DND-41 (cell line): ENCODE results near the gene LOXL3.
A peak's percentile ranks its signal among the peaks of the same experiment; 100 is the strongest.
"Not testable (repeated sequence)": the region's sequence is repeated elsewhere in the genome, so short reads cannot be mapped to it uniquely, and the experiment has no call there.

Experiments
- ATAC-seq: fragments of 200-7000 bp; cut with Tn5 transposase; 3 replicates; pipeline ENCODE4 v1.9.1; 2021; ENCODE audit warnings: low read depth; ENCODE audit not compliant: insufficient read depth
- DNase-seq: peaks from one replicate; pipeline ENCODE4 v3.0.0-alpha.2; 2020
- H2AFZ ChIP-seq: 2 replicates; pipeline ENCODE4 v1.6.0; 2012; ENCODE audit warnings: low read depth, low read length
- H3K27ac ChIP-seq: 2 replicates; pipeline ENCODE4 v1.5.1; 2012; ENCODE audit warnings: low read length, inconsistent platforms
- H3K27me3 ChIP-seq: fragments of 200-600 bp; sonication (generic); 2 replicates; pipeline ENCODE4 v1.6.0; 2012; ENCODE audit warnings: low read length, mild to moderate bottlenecking, inconsistent platforms; ENCODE audit not compliant: insufficient read depth, poor library complexity
- H3K36me3 ChIP-seq: 2 replicates; pipeline ENCODE4 v1.5.1; 2012; ENCODE audit warnings: low read length, inconsistent platforms; ENCODE audit not compliant: insufficient read depth
- H3K4me1 ChIP-seq: 2 replicates; pipeline ENCODE4 v1.5.1; 2012; ENCODE audit warnings: mild to moderate bottlenecking, low read length; ENCODE audit not compliant: insufficient read depth
- H3K4me2 ChIP-seq: 2 replicates; pipeline ENCODE4 v1.6.0; 2012; ENCODE audit warnings: mild to moderate bottlenecking, moderate library complexity, low read length, inconsistent platforms; ENCODE audit not compliant: insufficient read depth
- H3K4me3 ChIP-seq, 2 experiments: fragments of 200-600 bp in 1 of 2; shearing (Covaris generic) in 1 of 2; 2 replicates each; pipeline ENCODE4 v1.5.1; 2012 to 2016; ENCODE audit warnings: inconsistent platforms in 2 of 2, low read length in 2 of 2, mild to moderate bottlenecking in 2 of 2, low read depth in 1 of 2, moderate library complexity in 1 of 2
- H3K79me2 ChIP-seq: 2 replicates; pipeline ENCODE4 v1.6.0; 2012; ENCODE audit warnings: low read length, inconsistent platforms; ENCODE audit not compliant: insufficient read depth
- H3K9ac ChIP-seq: 2 replicates; pipeline ENCODE4 v1.6.0; 2012; ENCODE audit warnings: low read depth, mild to moderate bottlenecking, inconsistent platforms, low read length, moderate library complexity
- H3K9me3 ChIP-seq: 2 replicates; pipeline ENCODE4 v1.5.1; 2012; ENCODE audit warnings: low read length, moderate library complexity, mild to moderate bottlenecking, inconsistent platforms; ENCODE audit not compliant: insufficient read depth, severe bottlenecking
- H4K20me1 ChIP-seq: 2 replicates; pipeline ENCODE4 v1.6.0; 2012; ENCODE audit warnings: low read length; ENCODE audit not compliant: insufficient read depth
- CTCF ChIP-seq: IDR thresholded peaks from 2 replicates; pipeline ENCODE4 v1.5.1; 2012; ENCODE audit warnings: borderline replicate concordance, low read length, moderate library complexity, mild to moderate bottlenecking; ENCODE audit not compliant: poor library complexity, severe bottlenecking; ENCODE audit errors: extremely low read depth
- EZH2 ChIP-seq: IDR thresholded peaks from 3 replicates; pipeline ENCODE4 v1.6.1; 2012; ENCODE audit warnings: borderline replicate concordance, low read depth, mild to moderate bottlenecking, moderate library complexity, low read length, inconsistent platforms; ENCODE audit not compliant: severe bottlenecking

Gene LOXL3

GRCh38 chr2:74489906-74490305, 63.8 kb downstream of the LOXL3 start:
- Histone ChIP-seq H3K79me2 (peaks cover 18% of the 10 kb centered on the region), H3K36me3 (peaks cover 84% of the 10 kb centered on the region), H3K27me3 (no peaks in the 10 kb centered on the region), H3K4me3 (no peak overlapping the region), H3K9ac (no peak overlapping the region), H3K9me3 (no peaks in the 10 kb centered on the region), H3K4me1 (peaks cover 2% of the 10 kb centered on the region; the same call in 1 of the 2 replicates), H3K4me2 (no peak overlapping the region), H4K20me1 (no peaks in the 10 kb centered on the region), H2AFZ (no peak overlapping the region), H3K27ac (no peak overlapping the region)
- ATAC-seq (no peak), DNase-seq (no peak)
- TF ChIP-seq CTCF = no peak
- TF ChIP-seq EZH2 = no peak

GRCh38 chr2:74488643-74489481, 64.9 kb downstream of the LOXL3 start:
- Histone ChIP-seq H3K79me2 (peaks cover 25% of the 10 kb centered on the region), H3K9ac (no peak overlapping the region), H3K4me2 (no peak overlapping the region), H3K27me3 (no peaks in the 10 kb centered on the region), H3K36me3 (peaks cover 79% of the 10 kb centered on the region), H3K4me1 (peaks cover 12% of the 10 kb centered on the region), H3K27ac (no peak overlapping the region), H3K4me3 (no peak overlapping the region), H2AFZ (no peak overlapping the region), H4K20me1 (no peaks in the 10 kb centered on the region), H3K9me3 (no peaks in the 10 kb centered on the region)
- no peak for DNase-seq
- ATAC-seq = no peak; the same call in 2 of the 3 replicates
- no peak for TF ChIP-seq EZH2
- no peak for TF ChIP-seq CTCF

- no peaks in the 10 kb centered on the region for H3K9me3 ChIP-seq
- H3K27me3 ChIP-seq = no peaks in the 10 kb centered on the region
- H3K79me2 ChIP-seq = peaks cover 49% of the 10 kb centered on the region
- no peak overlapping the region for H3K4me3 ChIP-seq
- TF ChIP-seq CTCF = no peak
- no peak for TF ChIP-seq EZH2
- no peak overlapping the region for H2AFZ ChIP-seq
- peaks cover 9% of the 10 kb centered on the region for H4K20me1 ChIP-seq
- H3K27ac ChIP-seq = no peak overlapping the region
- no peak overlapping the region for H3K4me2 ChIP-seq
- ATAC-seq (no peak), DNase-seq (no peak)
- H3K36me3 ChIP-seq = peaks cover 66% of the 10 kb centered on the region
- no peak overlapping the region for H3K9ac ChIP-seq
- peaks cover 28% of the 10 kb centered on the region for H3K4me1 ChIP-seq
Observed at GRCh38 chr2:74486141-74486540, 67.6 kb downstream of the LOXL3 start.

- Histone ChIP-seq H3K4me3 (peak overlapping the region; percentile 88 to 95), H3K9ac (peak overlapping the region; percentile 92), H2AFZ (peak overlapping the region; percentile 99), H3K4me2 (peak overlapping the region; percentile 100), H3K4me1 (peaks cover 40% of the 10 kb centered on the region), H3K27ac (peak overlapping the region; percentile 99), H3K79me2 (peaks cover 65% of the 10 kb centered on the region), H4K20me1 (peaks cover 15% of the 10 kb centered on the region), H3K36me3 (peaks cover 60% of the 10 kb centered on the region)
- H3K9me3 ChIP-seq, H3K27me3 ChIP-seq, ATAC-seq, DNase-seq: not testable (repeated sequence)
Observed at GRCh38 chr2:74483675-74484164, 70.0 kb downstream of the LOXL3 start.
